Keratinocyte (primary cell): Measurements from ENCODE around the gene SLC37A3. TPM values are rescaled to one million over a fixed set of nuclear protein-coding genes. Genes with fewer than 3 reads are reported as not detected.

Experiments used
- DNase-seq: peaks from one replicate; pipeline ENCODE4 v3.0.0-alpha.2; 2011; ENCODE audit warnings: low read depth, missing footprints, low spot score
- FAIRE-seq: peaks from 2 replicates; lab custom pipeline; 2011; peaks lifted over from hg19 to GRCh38; lab: Jason Lieb, UNC
- H2AFZ ChIP-seq: 2 replicates; pipeline ENCODE4 v1.6.0; 2012; ENCODE audit warnings: low read length, control low read depth, inconsistent platforms; ENCODE audit not compliant: control insufficient read depth
- H3K27ac ChIP-seq: 2 replicates; pipeline ENCODE4 v1.5.1; 2011; ENCODE audit warnings: low read length; ENCODE audit not compliant: control insufficient read depth, insufficient read depth
- H3K27me3 ChIP-seq: 3 replicates; pipeline ENCODE4 v1.6.0; 2011; ENCODE audit warnings: low read length; ENCODE audit not compliant: control insufficient read depth, insufficient read depth; ENCODE audit errors: extremely low read depth
- H3K36me3 ChIP-seq, 2 experiments: 2 replicates in 1 of 2; 3 replicates in 1 of 2; pipeline ENCODE4 v1.5.1; 2011; ENCODE audit warnings: low read length in 2 of 2, mild to moderate bottlenecking in 1 of 2; ENCODE audit not compliant: control insufficient read depth in 2 of 2, insufficient read depth in 2 of 2; ENCODE audit errors: extremely low read depth in 1 of 2
- H3K4me1 ChIP-seq: 3 replicates; pipeline ENCODE4 v1.5.1; 2011; ENCODE audit warnings: low read length; ENCODE audit not compliant: control insufficient read depth, insufficient read depth; ENCODE audit errors: extremely low read depth
- H3K4me2 ChIP-seq: 3 replicates; pipeline ENCODE4 v1.6.0; 2011; ENCODE audit warnings: low read depth, low read length; ENCODE audit not compliant: control insufficient read depth, insufficient read depth; ENCODE audit errors: extremely low read depth
- H3K4me3 ChIP-seq, 3 experiments: fragments of 200-600 bp in 1 of 3; sonication (generic) in 1 of 3; 2 replicates in 2 of 3; 3 replicates in 1 of 3; pipeline ENCODE4 v1.5.1; 2011 to 2016; ENCODE audit warnings: low read length in 3 of 3, mild to moderate bottlenecking in 3 of 3, control low read depth in 2 of 3, inconsistent platforms in 1 of 3, low read depth in 1 of 3, mixed read lengths in 1 of 3, mixed run types in 1 of 3, moderate library complexity in 1 of 3; ENCODE audit not compliant: control insufficient read depth in 2 of 3, insufficient read depth in 2 of 3; ENCODE audit errors: extremely low read depth in 1 of 3
- H3K79me2 ChIP-seq: 2 replicates; pipeline ENCODE4 v1.6.0; 2012; ENCODE audit warnings: low read length; ENCODE audit not compliant: control insufficient read depth, insufficient read depth
- H3K9ac ChIP-seq: 3 replicates; pipeline ENCODE4 v1.6.0; 2011; ENCODE audit warnings: low read length; ENCODE audit not compliant: control insufficient read depth, insufficient read depth; ENCODE audit errors: extremely low read depth
- H3K9me1 ChIP-seq: 3 replicates; pipeline ENCODE4 v1.6.0; 2011; ENCODE audit warnings: low read length; ENCODE audit not compliant: control insufficient read depth, insufficient read depth; ENCODE audit errors: extremely low read depth
- H3K9me3 ChIP-seq: 2 replicates; pipeline ENCODE4 v1.5.1; 2012; ENCODE audit warnings: low read depth, low read length; ENCODE audit not compliant: control insufficient read depth
- H4K20me1 ChIP-seq: 3 replicates; pipeline ENCODE4 v1.6.0; 2011; ENCODE audit warnings: low read length; ENCODE audit not compliant: control insufficient read depth, insufficient read depth; ENCODE audit errors: extremely low read depth
- EZH2 ChIP-seq: IDR thresholded peaks from one replicate; pipeline ENCODE4 v1.6.1; 2012; ENCODE audit warnings: inconsistent platforms, mild to moderate bottlenecking, low read length, moderate library complexity
- dilution Hi-C: fragments of 300-500 bp; cut with MboI; formaldehyde crosslinking; loops from one replicate; pipeline ENCODE4 v1.7.0; 2020; ENCODE audit warnings: low sequenced_read_pairs; ENCODE audit not compliant: extremely low pct_ligation_motif_present
- polyA plus RNA-seq, 5 experiments: library from polyadenylated mRNA; depleted of rRNA in 3 of 5; stranded (reverse) in 3 of 5; stranded (forward) in 1 of 5; unstranded in 1 of 5; fragments of >200 nt; gene quantifications; 1 replicate in 1 of 5; 2 replicates in 3 of 5; 3 replicates in 1 of 5; pipeline versions ENCODE4 v1.2.1 to v1.2.3, GENCODE V29; 2011 to 2012; ENCODE audit warnings: missing spikeins in 2 of 5, low read depth in 1 of 5, low replicate concordance in 1 of 5
- TF ChIP-seq, protein P1 (sequence below), 3 experiments: IDR thresholded peaks in 1 of 3; conservative IDR thresholded peaks in 1 of 3; optimal IDR thresholded peaks in 1 of 3; 2 replicates in 2 of 3; 3 replicates in 1 of 3; pipeline versions ENCODE3 to v1.5.1; 2011; ENCODE audit warnings: low read length in 3 of 3, mild to moderate bottlenecking in 3 of 3, moderate library complexity in 2 of 3, control low read depth in 1 of 3, inconsistent platforms in 1 of 3; ENCODE audit not compliant: insufficient read depth in 2 of 3; ENCODE audit errors: extremely low read depth in 1 of 3

The SLC37A3 gene
- polyA plus RNA-seq, 1 donor (not counting 4 experiments of a cell fraction or from before 2014, with no cell fraction given): 51.4 TPM

DNA sequence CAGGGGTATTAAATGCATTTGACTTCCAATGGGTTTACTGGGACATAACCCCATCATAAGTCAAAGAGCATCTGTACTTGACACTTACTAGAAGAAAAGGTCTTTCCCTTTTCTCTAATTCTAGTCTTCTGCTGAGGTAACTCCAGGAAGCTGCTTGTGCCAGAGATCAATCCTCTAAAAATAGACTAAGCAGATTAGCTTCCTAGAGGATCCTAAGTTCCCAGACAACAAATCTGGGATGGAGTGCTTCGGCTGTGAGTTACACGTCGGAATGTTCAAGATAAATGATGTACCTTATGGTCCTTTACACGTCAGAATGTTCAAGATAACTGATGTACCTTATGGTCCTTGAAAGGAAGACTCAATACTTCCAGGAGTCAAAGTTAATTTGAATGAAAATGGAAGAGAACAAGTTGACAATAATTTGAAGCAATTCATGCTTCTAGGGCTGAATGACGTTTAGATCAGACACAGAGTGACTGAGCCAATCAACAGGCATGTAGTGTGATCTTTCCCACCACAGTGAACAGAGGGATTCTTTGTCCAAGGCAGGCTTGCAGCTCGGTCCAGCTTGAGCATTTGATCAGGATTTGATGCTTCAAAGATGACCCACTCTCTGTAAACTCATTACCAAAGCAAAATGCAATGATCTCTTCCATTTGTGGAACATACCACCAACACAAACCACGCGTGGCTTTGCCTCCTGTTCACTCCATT, 63.8 kb downstream of the SLC37A3 start:
- no peak overlapping the region for H3K27ac ChIP-seq
- no peaks in the 10 kb centered on the region for H3K9me3 ChIP-seq
- H3K4me3 ChIP-seq: no peak overlapping the region
- FAIRE-seq (peak; percentile 44), DNase-seq (no peak)
- H3K27me3 ChIP-seq: no peaks in the 10 kb centered on the region
- no peaks in the 10 kb centered on the region for H3K4me1 ChIP-seq
- H3K4me2 ChIP-seq: no peak overlapping the region
- H4K20me1 ChIP-seq: no peaks in the 10 kb centered on the region
- H3K9me1 ChIP-seq: no peaks in the 10 kb centered on the region
- dilution Hi-C loops: no loop called here
- H3K9ac ChIP-seq: no peak overlapping the region
- H2AFZ ChIP-seq: no peak overlapping the region
- no peak for TF ChIP-seq EZH2
- TF ChIP-seq, protein P1, sequence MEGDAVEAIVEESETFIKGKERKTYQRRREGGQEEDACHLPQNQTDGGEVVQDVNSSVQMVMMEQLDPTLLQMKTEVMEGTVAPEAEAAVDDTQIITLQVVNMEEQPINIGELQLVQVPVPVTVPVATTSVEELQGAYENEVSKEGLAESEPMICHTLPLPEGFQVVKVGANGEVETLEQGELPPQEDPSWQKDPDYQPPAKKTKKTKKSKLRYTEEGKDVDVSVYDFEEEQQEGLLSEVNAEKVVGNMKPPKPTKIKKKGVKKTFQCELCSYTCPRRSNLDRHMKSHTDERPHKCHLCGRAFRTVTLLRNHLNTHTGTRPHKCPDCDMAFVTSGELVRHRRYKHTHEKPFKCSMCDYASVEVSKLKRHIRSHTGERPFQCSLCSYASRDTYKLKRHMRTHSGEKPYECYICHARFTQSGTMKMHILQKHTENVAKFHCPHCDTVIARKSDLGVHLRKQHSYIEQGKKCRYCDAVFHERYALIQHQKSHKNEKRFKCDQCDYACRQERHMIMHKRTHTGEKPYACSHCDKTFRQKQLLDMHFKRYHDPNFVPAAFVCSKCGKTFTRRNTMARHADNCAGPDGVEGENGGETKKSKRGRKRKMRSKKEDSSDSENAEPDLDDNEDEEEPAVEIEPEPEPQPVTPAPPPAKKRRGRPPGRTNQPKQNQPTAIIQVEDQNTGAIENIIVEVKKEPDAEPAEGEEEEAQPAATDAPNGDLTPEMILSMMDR (optimal IDR thresholded peaks at IDR 0.05 in 1 of 3, IDR thresholded peaks at IDR 0.05 in 1 of 3, conservative IDR thresholded peaks at IDR 0.05 in 1 of 3; ENCODE audit: extremely low read depth in 1 of 3, insufficient read depth in 2 of 3, low read length in 3 of 3): no peak
- H3K79me2 ChIP-seq: no peaks in the 10 kb centered on the region
- peaks cover 12% of the 10 kb centered on the region in 2 experiments for H3K36me3 ChIP-seq

GRCh38 chr7:140333686-140334085, 64.6 kb downstream of the SLC37A3 start:
- no peaks in the 10 kb centered on the region for H3K79me2 ChIP-seq
- TF ChIP-seq EZH2: no peak
- TF ChIP-seq, protein P1 (optimal IDR thresholded peaks at IDR 0.05 in 1 of 3, IDR thresholded peaks at IDR 0.05 in 1 of 3, conservative IDR thresholded peaks at IDR 0.05 in 1 of 3; ENCODE audit: extremely low read depth in 1 of 3, insufficient read depth in 2 of 3, low read length in 3 of 3): no peak
- peaks cover 12% of the 10 kb centered on the region in 2 experiments for H3K36me3 ChIP-seq
- H3K9ac ChIP-seq: no peak overlapping the region
- no peaks in the 10 kb centered on the region for H3K27me3 ChIP-seq
- no peak overlapping the region for H3K4me3 ChIP-seq
- H3K4me2 ChIP-seq: no peak overlapping the region
- no peaks in the 10 kb centered on the region for H3K4me1 ChIP-seq
- no peaks in the 10 kb centered on the region for H3K9me3 ChIP-seq
- DNase-seq: no peak
- H3K9me1 ChIP-seq: no peaks in the 10 kb centered on the region
- FAIRE-seq: no peak
- dilution Hi-C loops: no loop called here
- no peak overlapping the region for H3K27ac ChIP-seq
- no peaks in the 10 kb centered on the region for H4K20me1 ChIP-seq
- no peak overlapping the region for H2AFZ ChIP-seq
